DMS 273 (cell line): ENCODE results near the gene DHX34.
A peak's percentile ranks its signal among the peaks of the same experiment; 100 is the strongest.
"Not testable (repeated sequence)": the region's sequence is repeated elsewhere in the genome, so short reads cannot be mapped to it uniquely, and the experiment has no call there.

ENCODE experiments used
- DNase-seq: peaks from one replicate; lab custom pipeline; 2025; ENCODE audit not compliant: unreplicated experiment; lab: John Stamatoyannopoulos, UW

Gene DHX34

GRCh38 chr19:47365455-47365854 lies 16.3 kb downstream of the DHX34 start:
- not testable (repeated sequence) for DNase-seq

GRCh38 chr19:47370045-47370611 lies 21.0 kb downstream of the DHX34 start:
- no peak for DNase-seq

GRCh38 chr19:47371261-47371660 lies 22.1 kb downstream of the DHX34 start:
- no peak for DNase-seq

- DNase-seq: no peak
Measured at GRCh38 chr19:47372603-47373002, 23.5 kb downstream of the DHX34 start.

GRCh38 chr19:47373246-47374240 lies 24.4 kb downstream of the DHX34 start:
- no peak for DNase-seq

- DNase-seq: no peak
Measured at GRCh38 chr19:47374876-47375693, 26.0 kb downstream of the DHX34 start.

GRCh38 chr19:47375694-47376588 lies 26.8 kb downstream of the DHX34 start:
- DNase-seq: no peak

GRCh38 chr19:47376589-47377144 lies 27.6 kb downstream of the DHX34 start:
- DNase-seq: no peak

- peak; percentile 47 for DNase-seq
Measured at GRCh38 chr19:47377208-47377701, 28.1 kb downstream of the DHX34 start.

GRCh38 chr19:47377801-47378200 lies 28.7 kb downstream of the DHX34 start:
- peak; percentile 32 for DNase-seq

GRCh38 chr19:47378246-47378645 lies 29.1 kb downstream of the DHX34 start:
- no peak for DNase-seq

GRCh38 chr19:47379381-47379938 lies 30.3 kb downstream of the DHX34 start:
- DNase-seq: peak; percentile 86

GRCh38 chr19:47380559-47380958 lies 31.4 kb downstream of the DHX34 start:
- DNase-seq: no peak

GRCh38 chr19:47381121-47381520 lies 32.0 kb downstream of the DHX34 start:
- no peak for DNase-seq

- no peak for DNase-seq
Measured at GRCh38 chr19:47381653-47382279, 32.7 kb downstream of the DHX34 start.

GRCh38 chr19:47383890-47384289 lies 34.8 kb downstream of the DHX34 start:
- not testable (repeated sequence) for DNase-seq

- DNase-seq: not testable (repeated sequence)
Measured at GRCh38 chr19:47384533-47384932, 35.4 kb downstream of the DHX34 start.

GRCh38 chr19:47386582-47386981 lies 37.5 kb downstream of the DHX34 start:
- DNase-seq: not testable (repeated sequence)

GRCh38 chr19:47387623-47388022 lies 38.5 kb downstream of the DHX34 start:
- DNase-seq: not testable (repeated sequence)
